HL-60/S4 treated with phorbol 12-myristate 13-acetate at 8.2 ng/mL for 4 days and 3 days (cell line): ENCODE results near the gene RIOX2.

Source experiments
- in situ Hi-C: fragments of 300-500 bp; cut with MboI; formaldehyde crosslinking; loops from 2 replicates; pipeline ENCODE4 v1.15.0; 2022; ENCODE audit warnings: low sequenced_read_pairs

RIOX2 gene

GRCh38 chr3:97954228-97954827, 17.9 kb downstream of the RIOX2 start:
- in situ Hi-C loops: no loop called here

GRCh38 chr3:97952872-97953271, 19.4 kb downstream of the RIOX2 start:
- in situ Hi-C loops: no loop called here

GRCh38 chr3:97952280-97952679, 20.0 kb downstream of the RIOX2 start:
- in situ Hi-C loops: no loop called here

DNA sequence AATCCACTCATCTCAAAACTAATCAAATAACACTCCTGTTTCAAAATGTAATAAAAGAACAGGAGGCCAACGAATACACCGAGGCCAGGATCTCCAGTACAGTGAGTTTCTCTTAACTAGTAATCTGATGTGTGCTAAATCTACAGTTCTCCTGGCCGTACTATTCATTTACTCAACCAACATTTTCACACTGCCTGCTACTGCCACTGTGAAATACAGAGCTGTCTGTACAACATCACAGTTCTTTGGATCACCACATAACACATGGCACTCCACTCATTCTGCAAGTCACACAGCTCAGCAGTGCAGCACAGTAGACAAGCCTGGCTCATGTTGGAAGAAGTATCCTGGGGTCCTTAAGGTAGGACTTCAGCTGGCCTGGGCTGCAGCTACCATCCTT, 21.9 kb downstream of the RIOX2 start:
- in situ Hi-C loops: no loop called here

- in situ Hi-C loops: no loop called here
These were observed 22.5 kb downstream of the RIOX2 start for GRCh38 chr3:97949743-97950142.

- in situ Hi-C loops: no loop called here
These were observed 23.1 kb downstream of the RIOX2 start for GRCh38 chr3:97949110-97949485.

- in situ Hi-C loops: no loop called here
These were observed 23.7 kb downstream of the RIOX2 start for GRCh38 chr3:97948351-97949109.

DNA sequence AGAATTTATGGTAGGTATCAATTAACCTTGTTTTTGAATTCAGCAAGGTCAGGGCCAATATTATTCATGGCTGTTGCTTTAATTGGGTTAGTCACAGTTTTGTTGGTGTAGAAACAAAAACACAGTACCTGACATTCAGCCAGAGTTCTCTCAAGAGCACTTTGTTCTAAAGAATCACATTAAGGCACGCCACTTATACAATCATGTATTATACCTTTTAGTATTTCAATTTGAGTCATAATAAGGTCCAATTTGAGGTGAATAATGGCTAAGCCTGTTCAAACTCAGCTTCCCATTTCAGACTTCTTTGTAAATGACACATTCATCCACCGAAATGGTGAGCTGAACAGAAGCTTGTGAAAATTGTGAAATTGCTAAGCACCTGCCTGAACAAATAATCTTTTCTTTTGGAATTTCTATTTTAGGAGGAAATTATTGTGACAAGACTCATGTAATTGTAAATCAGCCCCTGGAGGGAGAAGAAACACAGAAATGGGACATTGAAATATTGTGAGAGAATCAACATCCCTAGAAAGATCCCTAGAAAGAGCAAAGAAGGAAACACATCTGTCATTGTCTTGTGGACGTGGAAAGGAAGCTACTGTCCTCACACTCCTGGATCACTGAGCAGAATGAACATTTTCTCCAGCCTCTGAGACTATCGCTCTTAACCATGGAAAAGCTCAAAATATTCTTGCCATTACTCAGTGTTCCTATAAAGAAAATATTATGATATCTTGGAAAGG, 29.3 kb downstream of the RIOX2 start:
- in situ Hi-C loops: no loop called here

GRCh38 chr3:97940034-97940433, 32.2 kb downstream of the RIOX2 start:
- in situ Hi-C loops: no loop called here

- in situ Hi-C loops: no loop called here
These were observed 32.8 kb downstream of the RIOX2 start for GRCh38 chr3:97939401-97939800.

DNA sequence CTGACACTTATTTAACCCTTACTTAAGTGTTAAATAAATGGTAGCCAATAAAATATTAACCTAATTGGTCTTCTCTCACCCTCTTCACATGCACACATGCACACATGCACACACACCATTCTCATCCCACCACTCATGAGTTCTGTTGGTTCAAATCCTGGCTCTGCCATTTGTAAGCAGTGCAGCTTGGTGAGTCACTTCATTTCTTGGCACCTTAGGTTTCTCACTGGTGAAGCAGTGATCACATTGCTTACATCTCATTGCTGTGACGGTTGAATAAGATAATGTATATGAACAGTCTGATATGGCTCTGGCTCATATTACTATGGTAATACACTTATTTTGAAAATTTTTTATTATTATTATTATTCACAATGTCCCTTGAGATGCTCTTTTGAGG, 33.8 kb downstream of the RIOX2 start:
- in situ Hi-C loops: no loop called here

DNA sequence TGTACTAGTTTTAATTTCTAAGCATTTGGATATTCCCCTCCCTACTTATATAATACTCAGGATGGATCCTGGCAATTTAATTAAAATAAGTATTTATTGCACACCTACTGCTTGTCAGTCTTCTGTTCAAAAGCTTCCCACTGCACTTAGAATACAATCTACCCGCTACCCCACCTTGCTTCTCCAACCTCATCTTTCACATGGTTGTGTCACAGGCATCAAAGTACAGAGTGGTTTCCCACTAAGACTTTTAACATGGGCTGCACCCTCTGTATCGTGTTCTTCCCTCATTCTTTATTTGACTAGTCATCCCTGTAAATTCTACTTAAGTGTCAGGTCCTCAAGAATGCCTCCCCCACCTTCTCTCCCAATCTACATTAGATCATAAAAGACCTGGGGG, 35.0 kb downstream of the RIOX2 start:
- in situ Hi-C loops: no loop called here

DNA sequence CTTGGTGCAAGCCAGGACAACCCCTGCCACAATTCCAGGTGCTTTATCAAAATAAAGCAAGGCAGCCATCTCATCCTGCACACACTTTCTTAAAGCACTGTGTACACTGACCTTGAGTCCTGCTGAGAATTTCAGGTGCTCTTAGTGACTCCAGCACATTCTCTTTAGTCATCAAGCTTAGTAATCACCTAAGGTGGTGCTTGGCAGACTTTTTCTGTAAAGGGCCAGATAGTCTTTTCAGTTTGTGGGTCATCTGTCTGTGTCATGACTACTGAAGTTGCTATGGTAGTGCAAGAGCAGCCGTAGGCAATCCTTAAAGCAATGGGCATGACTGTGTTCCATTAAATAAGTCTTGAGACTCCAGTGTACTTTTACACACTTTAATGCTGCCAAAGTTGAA, 36.4 kb downstream of the RIOX2 start:
- in situ Hi-C loops: no loop called here

- in situ Hi-C loops: no loop called here
These were observed 37.1 kb downstream of the RIOX2 start for GRCh38 chr3:97934980-97935695.

- in situ Hi-C loops: no loop called here
These were observed 39.8 kb downstream of the RIOX2 start for GRCh38 chr3:97932387-97932801.

- in situ Hi-C loops: no loop called here
These were observed 41.0 kb downstream of the RIOX2 start for GRCh38 chr3:97931218-97931617.

GRCh38 chr3:97930018-97930417, 42.2 kb downstream of the RIOX2 start:
- in situ Hi-C loops: no loop called here

- in situ Hi-C loops: no loop called here
These were observed 43.2 kb downstream of the RIOX2 start for GRCh38 chr3:97928986-97929385.

DNA sequence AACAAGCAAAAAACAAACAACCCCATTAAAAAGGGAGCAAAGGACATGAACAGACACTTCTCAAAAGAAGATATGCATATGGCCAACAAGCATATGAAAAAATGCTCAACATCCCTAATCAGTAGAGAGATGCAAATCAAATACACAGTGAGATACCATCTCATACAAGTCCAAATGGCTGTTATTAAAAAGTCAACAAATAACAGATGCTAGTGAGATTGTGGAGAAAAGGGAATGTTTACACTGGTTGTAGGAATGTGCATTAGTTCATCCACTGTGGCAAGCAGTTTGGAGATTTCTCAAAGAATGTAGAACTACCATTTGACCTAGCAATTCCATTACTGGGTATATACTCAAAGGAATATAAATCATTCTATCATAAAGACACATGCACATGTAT, 44.5 kb downstream of the RIOX2 start:
- in situ Hi-C loops: no loop called here

- in situ Hi-C loops: no loop called here
These were observed 54.3 kb downstream of the RIOX2 start for GRCh38 chr3:97917813-97918536.

DNA sequence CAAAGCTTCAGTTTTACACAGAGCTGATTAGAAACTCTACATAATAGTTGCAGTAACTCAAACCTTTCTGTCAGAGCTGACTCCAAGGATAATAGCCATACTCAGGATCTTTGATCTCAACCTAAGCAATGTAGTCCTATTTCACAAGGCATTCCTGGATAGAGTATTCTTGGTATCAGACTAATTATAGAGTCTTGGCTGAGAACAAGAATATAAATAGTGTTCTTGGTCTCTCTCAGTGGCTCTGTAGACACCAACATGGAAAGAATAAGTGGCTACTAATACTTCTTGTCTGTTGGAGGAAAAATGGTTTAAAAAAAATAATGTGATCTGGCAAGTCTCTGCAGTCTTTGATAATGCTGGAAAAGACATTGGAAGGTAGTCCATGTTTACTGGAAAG, 55.7 kb downstream of the RIOX2 start:
- in situ Hi-C loops: no loop called here
